ENCODE measurements around the gene MIEF2.

- no peak for TF ChIP-seq CTCF (IDR thresholded peaks at IDR 0.05)
- no peak for TF ChIP-seq POLR2AphosphoS5 (IDR thresholded peaks at IDR 0.05)
- no peak for TF ChIP-seq POLR2A (IDR thresholded peaks at IDR 0.05)
Observed at GRCh38 chr17:18281788-18282187, 21.3 kb downstream of the MIEF2 start.

Measured in transverse colon (tissue), 4 donors.